Ovary (tissue), 9 donors: Measurements from ENCODE around the gene LRRC58. TPM values are rescaled to one million over a fixed set of nuclear protein-coding genes. Genes with fewer than 3 reads are reported as not detected.

Source experiments
- DNase-seq, 5 donors: peaks; one replicate each; pipeline ENCODE4 v3.0.0-alpha.2; 2019 to 2020
- H3K27ac ChIP-seq, 2 donors: fragments of 200-600 bp; one replicate each; pipeline versions ENCODE4 v1.5.1 to v1.8.0; 2019 to 2022
- H3K27me3 ChIP-seq: fragments of 200-600 bp; one replicate; pipeline ENCODE4 v1.8.0; 2022
- H3K36me3 ChIP-seq: fragments of 200-600 bp; sonication (generic); one replicate; pipeline ENCODE4 v1.5.1; 2019
- H3K4me1 ChIP-seq: one replicate; pipeline ENCODE4 v1.8.1; 2013; ENCODE audit warnings: mild to moderate bottlenecking, moderate library complexity; ENCODE audit not compliant: insufficient read depth
- H3K4me3 ChIP-seq: fragments of 200-600 bp; sonication (generic); one replicate; pipeline ENCODE4 v1.5.1; 2017
- H3K9me3 ChIP-seq, 2 donors: fragments of 200-600 bp in 1 of 2; sonication (generic) in 1 of 2; one replicate each; pipeline versions ENCODE4 v1.5.1 to v1.8.1; 2013 to 2019; ENCODE audit warnings: mild to moderate bottlenecking in 1 of 2, moderate library complexity in 1 of 2
- EP300 ChIP-seq: sonication (generic); formaldehyde crosslinking; IDR thresholded peaks from one replicate; pipeline ENCODE4 v1.6.1; 2017; ENCODE audit warnings: antibody characterized with exemption
- POLR2A ChIP-seq: fragments of 450-650 bp; IDR thresholded peaks from one replicate; pipeline ENCODE4 v1.6.1; 2017; ENCODE audit warnings: antibody characterized with exemption, mild to moderate bottlenecking, moderate library complexity
- WGBS, 3 donors: extraction: QIAGEN DNeasy Blood & Tissue Kit in 1 of 3; methylation state at CpG; one replicate each; pipeline versions ENCODE4 v1.1.5 to v1.1.7; 2013 to 2017; 5-methylcytosine and 5-hydroxymethylcytosine counted together
- intact Hi-C, 4 donors: fragments of 100-400 bp; cut with DNase I; formaldehyde crosslinking; loops; one replicate each; pipeline versions ENCODE4 v1.11.0 to v1.15.1; 2022 to 2023
- polyA plus RNA-seq, 2 donors: library from polyadenylated mRNA; stranded (reverse); fragments of 200-250 nt in 1 of 2; fragments of 350-450 nt in 1 of 2; fragmentation: Illumina TruSeq in 1 of 2; extraction: RNeasy Lipid Tissue Mini Kit (QIAGEN cat#74804) in 1 of 2; gene quantifications; one replicate each; pipeline ENCODE4 v1.2.3, GENCODE V29; 2013 to 2014
- total RNA-seq, 7 donors: library from RNA; depleted of rRNA in 2 of 7; stranded (reverse); fragments of >200 nt in 2 of 7; fragmentation: NEBNext Ultra II Directional in 3 of 7; extraction: Animal tissue kit (Norgen Biotek cat#: 25700) in 3 of 7; gene quantifications; one replicate each; pipeline versions ENCODE4 v1.1.0 to v1.2.4, GENCODE V29; 2016 to 2023
- TF ChIP-seq, protein P1 (sequence below), 3 donors: fragments of 450-650 bp in 2 of 3; fragments of 200-600 bp in 1 of 3; IDR thresholded peaks; one replicate each; pipeline versions ENCODE4 v1.5.1 to v1.8.0; 2016 to 2022; ENCODE audit warnings: antibody characterized with exemption in 3 of 3, mild to moderate bottlenecking in 1 of 3
- donor health status: DM: no; HTN: no; CAD: no; lungs with moderate emphysema.
- donor health status: DM: no; HTN: no; CAD: no.
- donor health status: Bipolar disorder and iron deficiency.
- donor health status: DM: yes; HTN: yes; CAD: no.
- donor health status: DM: no; HTN: no; CAD: no.
- donor health status: DM: yes; HTN: yes; CAD: no.

Gene LRRC58
- total and polyA plus RNA-seq, 9 donors, result 10.3 to 41.8 (median 31.2) TPM

DNA sequence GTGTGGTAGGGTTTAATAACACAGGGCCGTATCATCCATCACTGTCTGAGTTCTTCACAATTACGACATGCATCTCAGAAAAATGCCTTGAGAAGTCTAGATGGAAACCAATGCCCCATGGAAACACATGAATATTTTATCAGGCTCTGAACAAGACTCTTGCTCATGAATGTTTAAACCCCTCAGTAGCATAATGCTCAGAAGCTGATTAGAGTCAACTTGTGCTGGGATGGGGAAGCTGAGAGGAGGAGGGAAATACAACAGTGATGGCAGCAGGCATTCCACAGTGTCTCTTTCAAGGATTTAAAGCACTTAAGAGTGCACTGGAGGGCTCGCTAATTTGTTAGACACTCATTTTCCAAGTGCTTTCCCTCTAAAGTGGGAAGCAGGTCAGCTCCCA lies 67.9 kb downstream of the LRRC58 start:
- Histone ChIP-seq H3K4me1 (peaks cover 1% of the 10 kb centered on the region), H3K27ac (no peak overlapping the region), H3K4me3 (no peak overlapping the region), H3K9me3 (no peaks in the 10 kb centered on the region), H3K36me3 (no peaks in the 10 kb centered on the region), H3K27me3 (no peaks in the 10 kb centered on the region)
- TF ChIP-seq, protein P1, sequence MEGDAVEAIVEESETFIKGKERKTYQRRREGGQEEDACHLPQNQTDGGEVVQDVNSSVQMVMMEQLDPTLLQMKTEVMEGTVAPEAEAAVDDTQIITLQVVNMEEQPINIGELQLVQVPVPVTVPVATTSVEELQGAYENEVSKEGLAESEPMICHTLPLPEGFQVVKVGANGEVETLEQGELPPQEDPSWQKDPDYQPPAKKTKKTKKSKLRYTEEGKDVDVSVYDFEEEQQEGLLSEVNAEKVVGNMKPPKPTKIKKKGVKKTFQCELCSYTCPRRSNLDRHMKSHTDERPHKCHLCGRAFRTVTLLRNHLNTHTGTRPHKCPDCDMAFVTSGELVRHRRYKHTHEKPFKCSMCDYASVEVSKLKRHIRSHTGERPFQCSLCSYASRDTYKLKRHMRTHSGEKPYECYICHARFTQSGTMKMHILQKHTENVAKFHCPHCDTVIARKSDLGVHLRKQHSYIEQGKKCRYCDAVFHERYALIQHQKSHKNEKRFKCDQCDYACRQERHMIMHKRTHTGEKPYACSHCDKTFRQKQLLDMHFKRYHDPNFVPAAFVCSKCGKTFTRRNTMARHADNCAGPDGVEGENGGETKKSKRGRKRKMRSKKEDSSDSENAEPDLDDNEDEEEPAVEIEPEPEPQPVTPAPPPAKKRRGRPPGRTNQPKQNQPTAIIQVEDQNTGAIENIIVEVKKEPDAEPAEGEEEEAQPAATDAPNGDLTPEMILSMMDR (IDR thresholded peaks at IDR 0.05), result no peak
- TF ChIP-seq POLR2A (no peak), EP300 (no peak)
- intact Hi-C loops, result no loop called here
- no peak for DNase-seq
- 87 to 90% (median 89%) methylated on average over 3 of the region's 3 CpGs for WGBS, 3 donors

DNA sequence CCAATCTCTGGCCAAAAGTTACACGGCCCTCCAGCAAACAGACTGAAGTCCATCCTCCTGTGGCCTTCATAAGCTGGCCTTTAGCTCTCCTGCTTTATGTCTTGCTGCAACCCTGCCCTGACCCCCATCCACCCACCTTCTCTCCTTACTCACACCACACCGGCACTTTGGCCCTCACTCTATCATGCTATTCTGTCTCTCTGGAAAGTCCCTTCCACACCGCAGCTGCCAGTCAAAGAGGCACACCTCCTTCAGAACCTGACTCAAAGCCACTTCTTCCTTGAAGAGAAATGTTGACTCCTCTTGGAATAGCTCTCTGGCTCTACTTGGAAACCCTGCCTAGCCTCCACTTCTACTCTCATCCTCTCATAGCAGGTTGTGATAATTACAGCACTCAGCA lies 68.6 kb downstream of the LRRC58 start:
- intact Hi-C loops, result no loop called here
- Histone ChIP-seq H3K9me3 (no peaks in the 10 kb centered on the region), H3K36me3 (no peaks in the 10 kb centered on the region), H3K4me3 (no peak overlapping the region), H3K4me1 (peaks cover under 1% of the 10 kb centered on the region), H3K27ac (no peak overlapping the region), H3K27me3 (no peaks in the 10 kb centered on the region)
- no peak for TF ChIP-seq EP300
- TF ChIP-seq, protein P1 (IDR thresholded peaks at IDR 0.05), result no peak
- no peak for TF ChIP-seq POLR2A
- DNase-seq, result no peak
- WGBS, 3 donors, result 83 to 86% (median 86%) methylated on average over 3 of the region's 3 CpGs

DNA sequence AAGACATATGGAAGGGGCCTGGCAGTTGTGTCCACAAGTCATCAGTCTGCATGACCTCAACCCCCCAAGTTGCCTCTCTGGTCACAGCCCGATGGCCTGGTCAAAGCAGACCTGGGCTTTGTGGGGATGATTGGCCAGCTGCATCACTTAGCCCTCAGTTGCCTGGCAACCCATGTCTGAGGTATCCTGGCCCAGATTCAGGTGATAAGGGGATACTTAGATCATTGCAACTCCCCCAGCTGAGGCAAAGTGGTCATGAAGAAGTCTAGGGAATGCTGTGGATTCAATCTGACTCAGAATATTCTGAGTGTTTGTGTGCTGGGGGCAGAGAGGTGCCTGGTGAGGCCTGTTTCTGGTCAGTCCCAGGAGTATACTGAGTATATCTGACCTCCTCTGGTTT lies 69.1 kb downstream of the LRRC58 start:
- no peak overlapping the region for H3K27ac ChIP-seq
- H3K9me3 ChIP-seq, result no peaks in the 10 kb centered on the region
- H3K27me3 ChIP-seq, result no peaks in the 10 kb centered on the region
- DNase-seq, result no peak
- TF ChIP-seq, protein P1 (IDR thresholded peaks at IDR 0.05), result no peak
- no peak for TF ChIP-seq POLR2A
- no peak for TF ChIP-seq EP300
- intact Hi-C loops, result no loop called here
- H3K4me1 ChIP-seq, result no peaks in the 10 kb centered on the region
- no peaks in the 10 kb centered on the region for H3K36me3 ChIP-seq
- WGBS, 3 donors, result 91 to 100% (median 92%) methylated on average over 1 of the region's 1 CpG
- no peak overlapping the region for H3K4me3 ChIP-seq

DNA sequence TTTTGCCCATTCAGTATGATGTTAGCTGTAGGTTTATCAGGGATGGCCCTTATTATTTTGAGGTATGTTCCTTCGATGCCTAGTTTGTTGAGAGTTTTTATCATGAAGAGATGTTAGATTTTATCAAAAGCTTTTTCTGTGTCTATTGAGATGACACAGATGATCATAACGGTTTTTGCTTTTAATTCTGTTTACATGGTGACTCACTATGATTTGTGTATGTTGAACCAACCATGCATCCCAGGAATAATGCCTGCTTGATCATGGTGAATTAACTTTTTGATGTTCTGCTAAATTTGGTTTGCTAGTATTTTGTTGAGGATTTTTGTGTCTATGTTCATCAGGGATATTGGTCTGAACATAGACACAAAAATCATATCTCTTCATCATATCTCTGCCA lies 72.4 kb downstream of the LRRC58 start:
- no peaks in the 10 kb centered on the region for H3K36me3 ChIP-seq
- no peaks in the 10 kb centered on the region for H3K27me3 ChIP-seq
- no peaks in the 10 kb centered on the region for H3K9me3 ChIP-seq
- intact Hi-C loops, result no loop called here
- WGBS, 3 donors, result 87% methylated on average over 2 of the region's 2 CpGs
- no peak for DNase-seq
- no peak overlapping the region for H3K4me3 ChIP-seq
- TF ChIP-seq, protein P1 (IDR thresholded peaks at IDR 0.05), result no peak
- TF ChIP-seq EP300 (no peak), POLR2A (no peak)
- no peak overlapping the region for H3K27ac ChIP-seq
- H3K4me1 ChIP-seq, result no peaks in the 10 kb centered on the region

DNA sequence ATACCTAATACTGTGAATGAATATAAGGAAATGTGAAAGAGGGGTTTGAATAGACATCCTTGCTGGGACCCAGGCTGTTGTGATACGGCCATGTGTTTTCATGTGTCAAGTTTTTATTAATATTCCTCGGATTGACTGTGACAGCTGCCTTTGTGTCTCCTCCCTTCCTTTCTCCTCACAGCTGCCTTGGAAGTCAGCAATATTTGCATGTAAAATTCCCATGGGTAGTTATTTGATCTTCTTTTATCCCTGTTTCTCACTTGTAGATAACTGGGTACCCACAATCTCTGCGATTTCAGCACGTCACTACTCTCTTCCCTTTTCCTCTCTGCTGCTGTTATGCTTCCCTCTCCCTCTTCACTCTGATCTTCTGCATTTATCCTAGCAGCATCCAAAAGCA lies 73.5 kb downstream of the LRRC58 start:
- intact Hi-C loops, result no loop called here
- 51 to 56% (median 53%) methylated on average over 4 of the region's 4 CpGs for WGBS, 3 donors
- Histone ChIP-seq H3K36me3 (no peaks in the 10 kb centered on the region), H3K4me1 (no peaks in the 10 kb centered on the region), H3K9me3 (no peaks in the 10 kb centered on the region), H3K27ac (no peak overlapping the region), H3K27me3 (no peaks in the 10 kb centered on the region), H3K4me3 (no peak overlapping the region)
- TF ChIP-seq, protein P1 (IDR thresholded peaks at IDR 0.05), result no peak
- TF ChIP-seq POLR2A (no peak), EP300 (no peak)
- DNase-seq, result no peak
